A549 (cell line): ENCODE results near the gene ERGIC1. TPM values are rescaled to one million over a fixed set of nuclear protein-coding genes. Genes with fewer than 3 reads are reported as not detected.
A peak's percentile ranks its signal among the peaks of the same experiment; 100 is the strongest.

Experiments
- ATAC-seq, 2 experiments: fragments of 200-7000 bp in 1 of 2; fragments of >200 bp in 1 of 2; cut with Nextera tagmentation in 1 of 2; cut with Tn5 transposase in 1 of 2; 3 replicates each; pipeline versions ENCODE4 v1.8.0 to v1.9.1; 2018 to 2020; ENCODE audit warnings: mild to moderate bottlenecking in 1 of 2, moderate library complexity in 1 of 2
- CTCF ChIA-PET: fragments of 300-600 bp; sonication (Branson Sonifier 250); formaldehyde crosslinking; extraction: SDS; loops from one replicate; lab custom pipeline; 2021; ENCODE audit warnings: antibody characterized with exemption, inconsistent platforms; lab: Yijun Ruan, JAX
- POLR2A ChIA-PET: fragments of 350-600 bp; formaldehyde crosslinking; extraction: SDS; loops from one replicate; lab custom pipeline; 2021; ENCODE audit warnings: antibody characterized with exemption, inconsistent platforms; lab: Yijun Ruan, JAX
- DNase-seq, 2 experiments: peaks; one replicate each; pipeline versions ENCODE4 v3.0.0 to v3.0.0-alpha.2; 2011 to 2016; ENCODE audit warnings: low read depth in 1 of 2, low spot score in 1 of 2
- FAIRE-seq: peaks from 2 replicates; lab custom pipeline; 2011; peaks lifted over from hg19 to GRCh38; lab: Jason Lieb, UNC
- H3K27ac ChIP-seq, 2 experiments: fragments of >200 bp; sonication (Bioruptor Twin); formaldehyde crosslinking; 3 replicates each; pipeline ENCODE4 v1.5.1; 2016 to 2017
- H3K4me1 ChIP-seq: fragments of >200 bp; sonication (Bioruptor Twin); formaldehyde crosslinking; 3 replicates; pipeline ENCODE4 v1.6.1; 2016
- H3K4me2 ChIP-seq: fragments of >200 bp; sonication (Bioruptor Twin); formaldehyde crosslinking; 3 replicates; pipeline ENCODE4 v1.6.1; 2016
- H3K4me3 ChIP-seq: fragments of >200 bp; sonication (Bioruptor Twin); formaldehyde crosslinking; 3 replicates; pipeline ENCODE4 v1.5.1; 2016
- H3K9me3 ChIP-seq: fragments of >200 bp; sonication (Bioruptor Twin); formaldehyde crosslinking; 3 replicates; pipeline ENCODE4 v1.6.1; 2016
- BHLHE40 ChIP-seq: IDR thresholded peaks from 2 replicates; pipeline ENCODE4 v1.6.1; 2012; ENCODE audit warnings: low read depth, low read length, inconsistent platforms
- CBX2 ChIP-seq: fragments of 200-600 bp; sonication (generic); IDR thresholded peaks from 2 replicates; pipeline ENCODE4 v1.6.1; 2016; ENCODE audit warnings: low read depth, mild to moderate bottlenecking, borderline replicate concordance
- CBX8 ChIP-seq: fragments of 200-600 bp; sonication (generic); IDR thresholded peaks from 2 replicates; pipeline ENCODE4 v1.6.1; 2016
- CEBPB ChIP-seq, 2 experiments: fragments of >200 bp in 1 of 2; sonication (Bioruptor Twin) in 1 of 2; formaldehyde crosslinking in 1 of 2; IDR thresholded peaks; 2 replicates each; pipeline ENCODE4 v1.6.1; 2012 to 2016
- CHD4 ChIP-seq: fragments of 200-600 bp; sonication (generic); IDR thresholded peaks from 2 replicates; pipeline ENCODE4 v1.6.1; 2016; ENCODE audit warnings: antibody characterized with exemption, mild to moderate bottlenecking, borderline replicate concordance
- CTCF ChIP-seq: fragments of >200 bp; sonication (Bioruptor Twin); formaldehyde crosslinking; IDR thresholded peaks from 3 replicates; pipeline ENCODE4 v1.5.1; 2016
- E2F6 ChIP-seq: IDR thresholded peaks from 2 replicates; pipeline ENCODE4 v1.6.1; 2012; ENCODE audit warnings: low read depth, borderline replicate concordance
- FOSB ChIP-seq: fragments of 250-450 bp; sonication (Bioruptor Pico); IDR thresholded peaks from 2 replicates; pipeline ENCODE4 v1.5.0; 2020; ENCODE audit warnings: mild to moderate bottlenecking, moderate library complexity
- FOXS1 ChIP-seq: fragments of 250-450 bp; sonication (Bioruptor Pico); IDR thresholded peaks from 2 replicates; pipeline ENCODE4 v1.5.0; 2020; ENCODE audit warnings: mild to moderate bottlenecking, moderate library complexity
- HDAC2 ChIP-seq: fragments of 200-600 bp; sonication (generic); IDR thresholded peaks from 2 replicates; pipeline ENCODE4 v1.6.1; 2016
- HEYL ChIP-seq: fragments of 250-450 bp; sonication (Bioruptor Pico); IDR thresholded peaks from 2 replicates; pipeline ENCODE4 v1.8.0; 2021; ENCODE audit warnings: mild to moderate bottlenecking, moderate library complexity
- HOXB5 ChIP-seq: fragments of 250-450 bp; sonication (Bioruptor Pico); IDR thresholded peaks from 2 replicates; pipeline ENCODE4 v1.5.0; 2020; ENCODE audit warnings: mild to moderate bottlenecking, moderate library complexity
- KDM1A ChIP-seq: fragments of 200-600 bp; sonication (generic); IDR thresholded peaks from 2 replicates; pipeline ENCODE4 v1.6.1; 2016; ENCODE audit warnings: low read depth, mild to moderate bottlenecking
- MAFK ChIP-seq: fragments of 450-650 bp; IDR thresholded peaks from 2 replicates; pipeline ENCODE4 v1.6.1; 2014; ENCODE audit not compliant: partially characterized antibody
- MAX ChIP-seq: IDR thresholded peaks from 2 replicates; pipeline ENCODE4 v1.6.1; 2012
- MYC ChIP-seq: IDR thresholded peaks from 2 replicates; pipeline ENCODE4 v1.6.1; 2012; ENCODE audit warnings: mild to moderate bottlenecking, inconsistent platforms, low read length, improper control_type of control experiment, borderline replicate concordance
- NFE2L2 ChIP-seq: fragments of 150-350 bp; conservative IDR thresholded peaks from 2 replicates; pipeline ENCODE4 v1.6.1; 2014; ENCODE audit warnings: low read length
- NR3C1 ChIP-seq: fragments of >200 bp; sonication (Bioruptor Twin); formaldehyde crosslinking; IDR thresholded peaks from 3 replicates; pipeline ENCODE4 v1.6.1; 2017
- PHF8 ChIP-seq: fragments of 200-600 bp; sonication (generic); IDR thresholded peaks from 2 replicates; pipeline ENCODE4 v1.6.1; 2016; ENCODE audit warnings: low read depth, mild to moderate bottlenecking, antibody characterized with exemption, moderate library complexity, borderline replicate concordance
- RAD21 ChIP-seq, 2 experiments: fragments of >200 bp in 1 of 2; sonication (Bioruptor Twin) in 1 of 2; formaldehyde crosslinking in 1 of 2; IDR thresholded peaks in 1 of 2; conservative IDR thresholded peaks in 1 of 2; 2 replicates in 1 of 2; 3 replicates in 1 of 2; pipeline ENCODE4 v1.6.1; 2012 to 2018; ENCODE audit warnings: inconsistent platforms in 1 of 2
- RCOR1 ChIP-seq: fragments of 150-350 bp; IDR thresholded peaks from 2 replicates; pipeline ENCODE4 v1.6.1; 2014; ENCODE audit warnings: antibody characterized with exemption, low read length, low read depth
- RFX5 ChIP-seq: fragments of 450-650 bp; IDR thresholded peaks from 2 replicates; pipeline ENCODE4 v1.7.1; 2014; ENCODE audit warnings: antibody characterized with exemption, mild to moderate bottlenecking, moderate library complexity
- TFCP2L1 ChIP-seq: fragments of 250-450 bp; sonication (Bioruptor Pico); IDR thresholded peaks from 2 replicates; pipeline ENCODE4 v1.5.0; 2021; ENCODE audit warnings: mild to moderate bottlenecking
- TP53 ChIP-seq: fragments of 250-450 bp; sonication (Bioruptor Pico); IDR thresholded peaks from 2 replicates; pipeline ENCODE4 v1.5.0; 2021; ENCODE audit warnings: mild to moderate bottlenecking, moderate library complexity
- ZC3H11A ChIP-seq: fragments of 450-650 bp; IDR thresholded peaks from 2 replicates; pipeline ENCODE4 v1.6.1; 2014; ENCODE audit warnings: antibody characterized with exemption, mild to moderate bottlenecking
- ZNF302 ChIP-seq: fragments of 250-450 bp; sonication (Bioruptor Pico); IDR thresholded peaks from 2 replicates; pipeline ENCODE4 v1.9.0; 2021; ENCODE audit warnings: inconsistent platforms, mild to moderate bottlenecking, moderate library complexity
- WGBS: methylation state at CpG from one replicate; pipeline ENCODE4 v1.1.6; 2017; ENCODE audit errors: missing lambda C conversion rate; 5-methylcytosine and 5-hydroxymethylcytosine counted together
- polyA plus RNA-seq, 4 experiments: library from polyadenylated mRNA; depleted of rRNA in 3 of 4; stranded (reverse); fragments of >200 nt; fragmentation: RNase III in 1 of 4; extraction: RNeasy Plus Mini Kit Qiagen cat#74134 plus additional on column Dnase treatment in 1 of 4; gene quantifications; 2 replicates in 3 of 4; 3 replicates in 1 of 4; pipeline ENCODE4 v1.2.3, GENCODE V29; 2011 to 2017
- TF ChIP-seq, protein P1 (sequence below): fragments of 450-650 bp; IDR thresholded peaks from 2 replicates; pipeline ENCODE4 v1.6.1; 2014; ENCODE audit warnings: antibody characterized with exemption
- TF ChIP-seq, protein P2 (sequence below): fragments of 200-600 bp; sonication (generic); IDR thresholded peaks from 2 replicates; pipeline ENCODE4 v1.6.1; 2016; ENCODE audit warnings: antibody characterized with exemption, mild to moderate bottlenecking, moderate library complexity

ERGIC1 gene
- polyA plus RNA-seq, 2 of the 4 experiments (the other 2 are of a cell fraction): 176 to 304 TPM

- Histone ChIP-seq H3K4me2 (no peak overlapping the region; the same call in 2 of the 3 replicates), H3K4me3 (no peak overlapping the region), H3K27ac (peak overlapping the region; percentile 26 to 43; a peak in 2 of 6 replicates), H3K9me3 (no peaks in the 10 kb centered on the region), H3K4me1 (peaks cover 20% of the 10 kb centered on the region; the same call in 2 of the 3 replicates)
- WGBS: 91% methylated on average over 3 of the region's 3 CpGs
- DNase-seq: no peak
- ChIA-PET POLR2A (interaction anchor here (1.5 kb wide), 1 partner anchor 16 kb away, joined by 5 read pairs; the partner anchor contains the start of gene ATP6V0E1), CTCF (interaction anchor here (1.6 to 2.0 kb wide), 2 partner anchors 11 to 302 kb away, joined by 3 to 10 read pairs; no protein-coding TSS in a partner anchor)
- FAIRE-seq: no peak
- no peak for TF ChIP-seq PHF8
- no peak for TF ChIP-seq RCOR1
- no peak for TF ChIP-seq MYC
- no peak for TF ChIP-seq KDM1A
- no peak for TF ChIP-seq CBX2
- no peak for TF ChIP-seq RFX5
- TF ChIP-seq, protein P1, sequence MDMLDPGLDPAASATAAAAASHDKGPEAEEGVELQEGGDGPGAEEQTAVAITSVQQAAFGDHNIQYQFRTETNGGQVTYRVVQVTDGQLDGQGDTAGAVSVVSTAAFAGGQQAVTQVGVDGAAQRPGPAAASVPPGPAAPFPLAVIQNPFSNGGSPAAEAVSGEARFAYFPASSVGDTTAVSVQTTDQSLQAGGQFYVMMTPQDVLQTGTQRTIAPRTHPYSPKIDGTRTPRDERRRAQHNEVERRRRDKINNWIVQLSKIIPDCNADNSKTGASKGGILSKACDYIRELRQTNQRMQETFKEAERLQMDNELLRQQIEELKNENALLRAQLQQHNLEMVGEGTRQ: no peak
- no peak for TF ChIP-seq BHLHE40
- no peak for TF ChIP-seq E2F6
- TF ChIP-seq CBX8: no peak
- TF ChIP-seq, protein P2, sequence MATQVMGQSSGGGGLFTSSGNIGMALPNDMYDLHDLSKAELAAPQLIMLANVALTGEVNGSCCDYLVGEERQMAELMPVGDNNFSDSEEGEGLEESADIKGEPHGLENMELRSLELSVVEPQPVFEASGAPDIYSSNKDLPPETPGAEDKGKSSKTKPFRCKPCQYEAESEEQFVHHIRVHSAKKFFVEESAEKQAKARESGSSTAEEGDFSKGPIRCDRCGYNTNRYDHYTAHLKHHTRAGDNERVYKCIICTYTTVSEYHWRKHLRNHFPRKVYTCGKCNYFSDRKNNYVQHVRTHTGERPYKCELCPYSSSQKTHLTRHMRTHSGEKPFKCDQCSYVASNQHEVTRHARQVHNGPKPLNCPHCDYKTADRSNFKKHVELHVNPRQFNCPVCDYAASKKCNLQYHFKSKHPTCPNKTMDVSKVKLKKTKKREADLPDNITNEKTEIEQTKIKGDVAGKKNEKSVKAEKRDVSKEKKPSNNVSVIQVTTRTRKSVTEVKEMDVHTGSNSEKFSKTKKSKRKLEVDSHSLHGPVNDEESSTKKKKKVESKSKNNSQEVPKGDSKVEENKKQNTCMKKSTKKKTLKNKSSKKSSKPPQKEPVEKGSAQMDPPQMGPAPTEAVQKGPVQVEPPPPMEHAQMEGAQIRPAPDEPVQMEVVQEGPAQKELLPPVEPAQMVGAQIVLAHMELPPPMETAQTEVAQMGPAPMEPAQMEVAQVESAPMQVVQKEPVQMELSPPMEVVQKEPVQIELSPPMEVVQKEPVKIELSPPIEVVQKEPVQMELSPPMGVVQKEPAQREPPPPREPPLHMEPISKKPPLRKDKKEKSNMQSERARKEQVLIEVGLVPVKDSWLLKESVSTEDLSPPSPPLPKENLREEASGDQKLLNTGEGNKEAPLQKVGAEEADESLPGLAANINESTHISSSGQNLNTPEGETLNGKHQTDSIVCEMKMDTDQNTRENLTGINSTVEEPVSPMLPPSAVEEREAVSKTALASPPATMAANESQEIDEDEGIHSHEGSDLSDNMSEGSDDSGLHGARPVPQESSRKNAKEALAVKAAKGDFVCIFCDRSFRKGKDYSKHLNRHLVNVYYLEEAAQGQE: no peak
- no peak for TF ChIP-seq TFCP2L1 (CRISPR knock-in tag)
- no peak for TF ChIP-seq RAD21 (conservative IDR thresholded peaks at IDR 0.05 in 1 of 2, IDR thresholded peaks at IDR 0.05 in 1 of 2)
- TF ChIP-seq ZC3H11A: no peak
- TF ChIP-seq ZNF302: no peak
- no peak for TF ChIP-seq FOSB (CRISPR knock-in tag)
- no peak for TF ChIP-seq CEBPB (IDR thresholded peaks at IDR 0.05)
- no peak for TF ChIP-seq TP53
- no peak for TF ChIP-seq FOXS1 (CRISPR knock-in tag)
- peak in 1 of 2 experiments; percentile 27; a peak in 1 of 6 replicates for ATAC-seq
Measured at GRCh38 chr5:172999372-172999973, 165.4 kb downstream of the ERGIC1 start.

DNA sequence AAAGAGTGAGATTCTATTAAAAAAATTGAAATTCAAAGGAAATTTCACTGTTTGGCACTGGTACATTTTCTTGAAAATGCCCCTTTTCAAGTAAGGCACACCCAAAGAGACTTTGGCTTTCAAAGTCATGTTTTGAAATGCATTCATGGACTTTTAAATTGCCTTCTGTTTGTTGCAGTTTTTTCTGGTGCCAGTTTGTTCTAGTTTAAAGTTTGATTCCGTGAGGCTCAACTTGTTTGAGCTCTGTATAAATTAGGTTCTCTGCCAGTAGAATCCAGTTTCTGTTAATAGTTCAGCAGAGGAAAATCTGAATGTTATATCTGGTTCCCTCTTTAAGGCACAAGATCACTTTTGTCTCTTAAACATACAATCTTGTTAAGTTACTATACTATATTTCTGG, 165.9 kb downstream of the ERGIC1 start:
- DNase-seq (no peak), FAIRE-seq (no peak), ATAC-seq (no peak)
- no peak overlapping the region for H3K4me3 ChIP-seq
- CTCF ChIA-PET: interaction anchor here (2.0 kb wide), 1 partner anchor 11 kb away, joined by 10 read pairs; no protein-coding TSS in a partner anchor
- no peaks in the 10 kb centered on the region for H3K9me3 ChIP-seq
- H3K27ac ChIP-seq: peak overlapping the region in 1 of 2 experiments; percentile 43; a peak in 1 of 6 replicates
- 88% methylated on average over 1 of the region's 1 CpG for WGBS
- H3K4me1 ChIP-seq: peaks cover 20% of the 10 kb centered on the region; the same call in 2 of the 3 replicates
- POLR2A ChIA-PET: interaction anchor here (1.5 kb wide), 1 partner anchor 17 kb away, joined by 5 read pairs; the partner anchor contains the start of gene ATP6V0E1
- TF ChIP-seq NR3C1 (no peak), MAX (no peak), HEYL (CRISPR knock-in tag) (no peak), NFE2L2 (no peak), ZC3H11A (no peak), FOXS1 (CRISPR knock-in tag) (no peak), CBX2 (no peak), CBX8 (no peak), KDM1A (no peak), HOXB5 (CRISPR knock-in tag) (no peak), CTCF (no peak), HDAC2 (no peak), CHD4 (no peak), FOSB (CRISPR knock-in tag) (no peak), MAFK (no peak)
- TF ChIP-seq, protein P1: no peak
- no peak overlapping the region; the same call in 2 of the 3 replicates for H3K4me2 ChIP-seq
